ENCODE measurements around the gene ADIPOR2.
"Not testable (repeated sequence)": the region's sequence is repeated elsewhere in the genome, so short reads cannot be mapped to it uniquely, and the experiment has no call there.

- TF ChIP-seq, protein P1, sequence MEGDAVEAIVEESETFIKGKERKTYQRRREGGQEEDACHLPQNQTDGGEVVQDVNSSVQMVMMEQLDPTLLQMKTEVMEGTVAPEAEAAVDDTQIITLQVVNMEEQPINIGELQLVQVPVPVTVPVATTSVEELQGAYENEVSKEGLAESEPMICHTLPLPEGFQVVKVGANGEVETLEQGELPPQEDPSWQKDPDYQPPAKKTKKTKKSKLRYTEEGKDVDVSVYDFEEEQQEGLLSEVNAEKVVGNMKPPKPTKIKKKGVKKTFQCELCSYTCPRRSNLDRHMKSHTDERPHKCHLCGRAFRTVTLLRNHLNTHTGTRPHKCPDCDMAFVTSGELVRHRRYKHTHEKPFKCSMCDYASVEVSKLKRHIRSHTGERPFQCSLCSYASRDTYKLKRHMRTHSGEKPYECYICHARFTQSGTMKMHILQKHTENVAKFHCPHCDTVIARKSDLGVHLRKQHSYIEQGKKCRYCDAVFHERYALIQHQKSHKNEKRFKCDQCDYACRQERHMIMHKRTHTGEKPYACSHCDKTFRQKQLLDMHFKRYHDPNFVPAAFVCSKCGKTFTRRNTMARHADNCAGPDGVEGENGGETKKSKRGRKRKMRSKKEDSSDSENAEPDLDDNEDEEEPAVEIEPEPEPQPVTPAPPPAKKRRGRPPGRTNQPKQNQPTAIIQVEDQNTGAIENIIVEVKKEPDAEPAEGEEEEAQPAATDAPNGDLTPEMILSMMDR (conservative IDR thresholded peaks at IDR 0.05; ENCODE audit: low read depth, low read length) = not testable (repeated sequence)
- not testable (repeated sequence) for TF ChIP-seq RCOR1 (IDR thresholded peaks at IDR 0.05; ENCODE audit: insufficient replicate concordance, low read length); RFX5 (IDR thresholded peaks at IDR 0.05; ENCODE audit: low read depth, low read length); SMC3 (IDR thresholded peaks at IDR 0.05; ENCODE audit: low read depth, low read length); POLR2A (IDR thresholded peaks at IDR 0.05; ENCODE audit: low read depth, low read length); RAD21 (IDR thresholded peaks at IDR 0.05; ENCODE audit: low read length); MAFK (IDR thresholded peaks at IDR 0.05; ENCODE audit: low read depth, low read length); MAZ (IDR thresholded peaks at IDR 0.05; ENCODE audit: borderline replicate concordance, low read depth, low read length); FOS (IDR thresholded peaks at IDR 0.05; ENCODE audit: low read depth, low read length); USF2 (IDR thresholded peaks at IDR 0.05; ENCODE audit: low read depth, low read length); CHD1 (IDR thresholded peaks at IDR 0.05; ENCODE audit: low read depth, low read length); MXI1 (IDR thresholded peaks at IDR 0.05; ENCODE audit: borderline replicate concordance, low read depth, low read length); CEBPB (IDR thresholded peaks at IDR 0.05; ENCODE audit: low read depth, low read length)
- TF ChIP-seq, protein P2, sequence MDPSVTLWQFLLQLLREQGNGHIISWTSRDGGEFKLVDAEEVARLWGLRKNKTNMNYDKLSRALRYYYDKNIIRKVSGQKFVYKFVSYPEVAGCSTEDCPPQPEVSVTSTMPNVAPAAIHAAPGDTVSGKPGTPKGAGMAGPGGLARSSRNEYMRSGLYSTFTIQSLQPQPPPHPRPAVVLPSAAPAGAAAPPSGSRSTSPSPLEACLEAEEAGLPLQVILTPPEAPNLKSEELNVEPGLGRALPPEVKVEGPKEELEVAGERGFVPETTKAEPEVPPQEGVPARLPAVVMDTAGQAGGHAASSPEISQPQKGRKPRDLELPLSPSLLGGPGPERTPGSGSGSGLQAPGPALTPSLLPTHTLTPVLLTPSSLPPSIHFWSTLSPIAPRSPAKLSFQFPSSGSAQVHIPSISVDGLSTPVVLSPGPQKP (IDR thresholded peaks at IDR 0.05; ENCODE audit: borderline replicate concordance, low read depth, low read length) = not testable (repeated sequence)
Measured at GRCh38 chr12:1713783-1714348, 23.0 kb downstream of the ADIPOR2 start.
